HG03575 (cell line): Measurements from ENCODE around the gene SBK1.
"Not testable (repeated sequence)": the region's sequence is repeated elsewhere in the genome, so short reads cannot be mapped to it uniquely, and the experiment has no call there.

Source experiments
- ATAC-seq: cut with Tn5 transposase; IDR thresholded peaks from one replicate; pipeline ENCODE4 v1.9.1; 2021; ENCODE audit not compliant: unreplicated experiment, insufficient number of reproducible peaks, low FRiP score; ENCODE audit errors: extremely low read depth

The SBK1 gene

GRCh38 chr16:28324235-28324886, 32.0 kb downstream of the SBK1 start:
- ATAC-seq, result no peak

GRCh38 chr16:28324887-28325279, 32.6 kb downstream of the SBK1 start:
- no peak for ATAC-seq

- no peak for ATAC-seq
Observed at GRCh38 chr16:28326881-28327610, 34.7 kb downstream of the SBK1 start.

- ATAC-seq, result not testable (repeated sequence)
Observed at GRCh38 chr16:28330232-28330631, 37.9 kb downstream of the SBK1 start.

GRCh38 chr16:28330981-28331380, 38.7 kb downstream of the SBK1 start:
- ATAC-seq, result not testable (repeated sequence)

- not testable (repeated sequence) for ATAC-seq
Observed at GRCh38 chr16:28332632-28333031, 40.3 kb downstream of the SBK1 start.

GRCh38 chr16:28335678-28336077, 43.4 kb downstream of the SBK1 start:
- not testable (repeated sequence) for ATAC-seq

- ATAC-seq, result not testable (repeated sequence)
Observed at GRCh38 chr16:28336940-28337710, 44.8 kb downstream of the SBK1 start.

GRCh38 chr16:28338230-28338629, 45.9 kb downstream of the SBK1 start:
- ATAC-seq, result not testable (repeated sequence)

- ATAC-seq, result not testable (repeated sequence)
Observed at GRCh38 chr16:28362600-28362999, 70.3 kb downstream of the SBK1 start.

GRCh38 chr16:28363408-28363807, 71.1 kb downstream of the SBK1 start, which contains the start of gene NPIPB6:
NPIPB6 (minus strand) TSS chr16:28363508; CDS start chr16:28362822, 686 bp downstream.
- not testable (repeated sequence) for ATAC-seq

- ATAC-seq, result not testable (repeated sequence)
Observed at GRCh38 chr16:28364268-28365173, 72.2 kb downstream of the SBK1 start.

- ATAC-seq, result not testable (repeated sequence)
Observed at GRCh38 chr16:28367926-28368325, 75.6 kb downstream of the SBK1 start.
